ENCODE measurements around the gene YARS1.

The YARS1 gene

DNA sequence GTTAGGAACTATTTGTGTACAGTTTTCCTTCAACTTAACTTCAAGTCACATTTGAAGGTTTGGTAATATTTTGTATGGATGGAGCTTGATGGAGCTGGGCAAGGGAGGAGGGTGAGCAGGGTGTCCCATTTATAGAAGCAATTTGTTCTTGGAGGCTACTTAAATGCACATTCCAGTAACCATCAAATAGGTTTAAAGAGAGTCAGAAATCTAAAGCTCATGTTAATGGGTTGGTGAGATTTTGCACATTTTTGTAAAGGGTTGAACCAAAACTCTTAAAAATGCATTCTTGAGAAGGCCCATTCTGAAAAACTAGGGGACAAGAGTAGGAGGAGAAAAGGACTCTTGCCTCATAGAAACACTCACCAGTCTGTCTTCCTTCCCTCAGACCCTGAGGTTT is 43.4 kb upstream of the YARS1 start:
- no peak overlapping the region for H3K4me3 ChIP-seq (ENCODE audit: low read depth, low read length)
- TF ChIP-seq, protein P1, sequence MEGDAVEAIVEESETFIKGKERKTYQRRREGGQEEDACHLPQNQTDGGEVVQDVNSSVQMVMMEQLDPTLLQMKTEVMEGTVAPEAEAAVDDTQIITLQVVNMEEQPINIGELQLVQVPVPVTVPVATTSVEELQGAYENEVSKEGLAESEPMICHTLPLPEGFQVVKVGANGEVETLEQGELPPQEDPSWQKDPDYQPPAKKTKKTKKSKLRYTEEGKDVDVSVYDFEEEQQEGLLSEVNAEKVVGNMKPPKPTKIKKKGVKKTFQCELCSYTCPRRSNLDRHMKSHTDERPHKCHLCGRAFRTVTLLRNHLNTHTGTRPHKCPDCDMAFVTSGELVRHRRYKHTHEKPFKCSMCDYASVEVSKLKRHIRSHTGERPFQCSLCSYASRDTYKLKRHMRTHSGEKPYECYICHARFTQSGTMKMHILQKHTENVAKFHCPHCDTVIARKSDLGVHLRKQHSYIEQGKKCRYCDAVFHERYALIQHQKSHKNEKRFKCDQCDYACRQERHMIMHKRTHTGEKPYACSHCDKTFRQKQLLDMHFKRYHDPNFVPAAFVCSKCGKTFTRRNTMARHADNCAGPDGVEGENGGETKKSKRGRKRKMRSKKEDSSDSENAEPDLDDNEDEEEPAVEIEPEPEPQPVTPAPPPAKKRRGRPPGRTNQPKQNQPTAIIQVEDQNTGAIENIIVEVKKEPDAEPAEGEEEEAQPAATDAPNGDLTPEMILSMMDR (IDR thresholded peaks at IDR 0.05; ENCODE audit: low read depth, low read length), result no peak

DNA sequence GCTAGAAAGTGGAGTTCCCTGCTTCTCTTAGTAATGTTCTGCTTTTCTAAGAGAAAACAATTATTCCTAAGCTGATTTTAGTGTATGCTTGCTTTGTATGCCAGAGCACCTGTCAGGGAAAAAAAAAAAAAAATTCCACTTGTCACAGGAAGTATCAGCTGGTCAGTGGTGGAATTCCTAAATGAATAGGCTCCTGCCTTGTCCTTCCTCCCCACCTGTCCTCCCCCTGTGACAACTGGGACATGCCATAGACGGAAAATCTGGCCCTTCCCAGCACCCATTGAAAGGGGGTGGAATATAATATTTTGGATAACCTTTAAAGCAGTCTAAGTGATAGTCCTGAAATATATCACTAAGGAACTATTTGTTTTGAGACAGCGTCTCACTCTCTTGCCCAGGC is 42.8 kb upstream of the YARS1 start:
- TF ChIP-seq, protein P1 (IDR thresholded peaks at IDR 0.05; ENCODE audit: low read depth, low read length), result no peak
- H3K4me3 ChIP-seq (ENCODE audit: low read depth, low read length), result no peak overlapping the region

DNA sequence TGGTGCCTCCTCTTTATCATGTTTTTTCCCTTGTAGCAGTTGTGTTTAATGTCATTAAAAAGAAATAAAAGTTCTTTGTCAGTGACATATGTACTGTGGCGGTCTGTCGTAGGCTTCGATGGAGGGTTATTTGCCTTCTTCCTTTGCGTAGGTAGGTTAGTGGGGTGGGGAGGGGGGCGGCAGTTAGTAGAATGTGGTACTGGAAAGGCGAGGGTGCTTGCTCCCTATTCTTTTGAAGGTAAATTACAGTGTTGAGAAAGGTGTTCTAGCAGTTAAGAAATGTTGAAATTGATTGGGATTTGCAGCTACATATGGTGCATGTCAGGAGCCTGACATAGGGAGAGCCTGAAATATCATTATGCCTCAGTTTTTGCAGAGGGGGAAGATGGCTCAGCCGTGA is 41.6 kb upstream of the YARS1 start:
- H3K4me3 ChIP-seq (ENCODE audit: low read depth, low read length), result no peak overlapping the region
- TF ChIP-seq, protein P1 (IDR thresholded peaks at IDR 0.05; ENCODE audit: low read depth, low read length), result no peak

DNA sequence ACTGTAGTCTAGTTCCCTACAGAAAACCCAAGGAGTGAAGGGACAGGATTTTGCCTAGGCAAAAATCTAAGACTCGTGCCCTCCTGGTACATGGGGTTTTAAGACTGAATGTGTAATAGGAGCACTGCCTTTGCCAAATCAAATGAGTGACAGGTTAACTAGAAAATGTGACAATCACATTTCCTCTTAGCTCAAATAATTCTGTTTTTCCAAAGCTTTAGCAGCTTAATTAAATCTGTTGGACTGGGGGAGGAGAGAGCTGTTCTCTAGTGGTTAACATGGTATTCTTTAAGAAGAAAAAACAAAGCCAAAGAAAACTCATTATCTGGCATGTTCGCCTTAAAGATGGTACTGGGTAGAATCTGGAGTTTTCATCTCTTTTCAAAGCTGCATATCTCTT is 41.0 kb upstream of the YARS1 start:
- no peak overlapping the region for H3K4me3 ChIP-seq (ENCODE audit: low read depth, low read length)
- TF ChIP-seq, protein P1 (IDR thresholded peaks at IDR 0.05; ENCODE audit: low read depth, low read length), result no peak

DNA sequence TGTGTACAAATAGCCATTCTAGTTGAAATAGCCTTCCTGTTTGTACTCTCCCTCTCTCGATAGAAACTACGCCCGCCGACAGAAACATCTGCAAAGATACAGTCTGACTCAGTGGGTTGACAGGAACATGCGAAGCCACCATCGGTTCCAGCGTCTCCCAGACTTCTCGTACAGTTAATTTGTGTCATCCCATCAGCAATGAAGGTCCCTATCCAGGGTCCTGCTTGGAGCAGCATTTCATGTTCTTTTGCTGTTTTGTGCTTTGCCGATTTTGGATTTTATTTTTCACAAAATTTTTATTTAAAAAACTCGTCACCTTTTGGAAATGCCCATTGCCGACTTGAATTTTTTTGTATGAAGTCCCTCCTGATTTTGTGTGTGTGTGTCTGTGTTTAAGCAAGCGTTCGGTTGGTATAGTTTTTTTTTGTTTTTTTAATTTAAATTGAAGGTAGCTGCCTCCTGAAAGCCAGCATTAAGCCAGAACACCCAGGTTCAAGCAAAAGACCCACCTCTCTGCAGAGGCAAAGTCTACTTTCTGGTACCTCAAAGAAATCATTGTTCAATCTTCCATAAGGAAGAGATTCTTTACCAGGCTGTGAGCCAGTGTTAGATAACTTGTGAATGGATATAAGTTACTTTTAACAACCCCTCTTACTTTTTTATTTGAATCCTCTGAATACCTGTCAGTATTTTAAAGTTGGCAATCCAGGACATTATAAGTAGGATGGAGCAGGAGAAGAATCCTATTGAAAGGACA is 38.9 kb upstream of the YARS1 start:
- TF ChIP-seq, protein P1 (IDR thresholded peaks at IDR 0.05; ENCODE audit: low read depth, low read length), result no peak
- H3K4me3 ChIP-seq (ENCODE audit: low read depth, low read length), result no peak overlapping the region

DNA sequence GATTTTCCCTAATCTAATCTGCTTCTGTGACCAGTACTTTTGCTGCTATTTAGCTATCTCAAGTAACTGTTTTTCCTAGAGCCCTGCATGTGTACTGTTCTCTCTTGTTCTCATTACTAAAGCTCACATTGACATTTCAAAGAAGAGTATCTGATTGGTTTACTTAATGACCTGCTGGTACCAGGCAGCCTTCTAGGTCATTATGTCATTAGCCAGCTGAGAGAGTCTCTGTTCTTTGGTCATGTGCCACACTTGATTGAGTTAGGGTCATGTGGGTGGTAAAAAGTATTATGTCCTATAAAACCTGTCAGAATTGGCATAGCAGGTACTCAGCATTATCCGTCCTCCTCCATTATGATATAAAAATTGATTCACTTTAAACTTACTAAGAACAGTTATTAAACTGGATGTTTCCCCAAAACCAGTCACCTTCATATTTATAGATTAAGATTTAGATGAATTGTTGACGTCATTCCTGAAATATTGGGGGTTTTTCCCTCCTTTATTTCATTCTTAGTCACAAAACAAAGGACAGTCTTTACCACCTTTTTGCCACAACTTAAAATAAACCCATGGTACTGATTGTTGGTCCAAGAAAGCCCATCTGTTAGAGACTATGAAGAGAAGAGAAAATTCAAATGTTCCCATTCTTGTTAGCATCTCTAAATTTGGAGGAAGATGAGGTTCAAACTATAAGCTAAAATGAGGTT is 31.4 kb upstream of the YARS1 start:
- TF ChIP-seq, protein P1 (IDR thresholded peaks at IDR 0.05; ENCODE audit: low read depth, low read length), result no peak
- H3K4me3 ChIP-seq (ENCODE audit: low read depth, low read length), result no peak overlapping the region

DNA sequence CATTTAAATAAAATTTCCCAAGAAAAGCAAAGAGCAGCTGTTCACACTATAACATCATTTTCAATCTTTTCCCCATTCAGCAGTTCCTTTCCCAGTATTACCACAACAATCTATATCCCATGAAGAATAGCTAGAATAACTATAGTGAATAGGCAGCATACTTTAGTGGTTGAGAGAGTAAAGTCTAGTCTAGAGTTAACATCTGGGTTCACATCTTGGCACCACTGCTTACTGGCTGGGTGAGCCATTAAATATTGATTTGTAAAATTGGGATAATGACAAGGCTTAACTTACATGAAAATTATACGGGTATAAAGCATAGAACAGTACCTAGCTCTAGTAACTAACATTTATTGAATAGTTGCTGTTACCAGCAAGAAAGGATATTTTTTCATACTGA is 14.7 kb upstream of the YARS1 start:
- TF ChIP-seq, protein P1 (IDR thresholded peaks at IDR 0.05; ENCODE audit: low read depth, low read length), result no peak
- H3K4me3 ChIP-seq (ENCODE audit: low read depth, low read length), result no peak overlapping the region
